Measurements from ENCODE around the gene SLC24A3.

SLC24A3 gene

DNA sequence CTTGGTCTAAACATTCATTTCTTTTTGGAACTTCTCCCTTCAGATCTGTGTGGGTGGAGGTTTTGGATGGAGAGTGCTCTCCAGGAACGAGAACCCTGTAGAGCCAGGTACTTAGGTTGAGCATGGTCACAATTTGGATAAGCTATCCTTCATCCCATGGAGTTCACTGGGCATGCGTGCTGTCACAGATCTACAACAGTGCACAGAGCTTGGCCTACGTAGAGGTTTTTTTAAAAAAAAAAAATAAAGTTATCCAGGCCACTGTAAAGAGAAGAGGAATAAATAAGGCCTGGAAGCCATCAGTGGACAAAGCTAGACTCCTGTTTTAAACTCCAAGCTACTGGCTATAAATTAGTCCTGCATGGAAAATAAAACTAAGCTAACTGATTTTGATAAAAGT is 165.6 kb downstream of the SLC24A3 start:
- Histone ChIP-seq H2AFZ (ENCODE audit: low read length) (no peak overlapping the region; the same call in 1 of the 2 replicates), H3K79me2 (ENCODE audit: insufficient read depth, low read length) (no peaks in the 10 kb centered on the region), H3K4me3 (ENCODE audit: low read length, poor library complexity, severe bottlenecking) (no peak overlapping the region), H3K9me2 (replicated peaks; ENCODE audit: low read depth, low read length) (no peaks in the 10 kb centered on the region), H3K36me3 (ENCODE audit: insufficient read depth, low read length) (no peaks in the 10 kb centered on the region), H3K9me3 (ENCODE audit: insufficient read depth, low read depth, low read length) (no peaks in the 10 kb centered on the region), H3K4me2 (ENCODE audit: low read depth, low read length, poor library complexity, severe bottlenecking) (no peak overlapping the region), H3K27me3 (ENCODE audit: insufficient read depth, low read length, poor library complexity, severe bottlenecking) (no peaks in the 10 kb centered on the region), H3F3A (ENCODE audit: low read depth) (no peaks in the 10 kb centered on the region), H4K20me1 (ENCODE audit: insufficient read depth, low read length, poor library complexity, severe bottlenecking) (no peaks in the 10 kb centered on the region), H3K9ac (ENCODE audit: low read depth, low read length, poor library complexity, severe bottlenecking) (no peak overlapping the region), H3K4me1 (ENCODE audit: insufficient read depth, low read length, poor library complexity, severe bottlenecking) (no peaks in the 10 kb centered on the region)
- TF ChIP-seq, protein P1, sequence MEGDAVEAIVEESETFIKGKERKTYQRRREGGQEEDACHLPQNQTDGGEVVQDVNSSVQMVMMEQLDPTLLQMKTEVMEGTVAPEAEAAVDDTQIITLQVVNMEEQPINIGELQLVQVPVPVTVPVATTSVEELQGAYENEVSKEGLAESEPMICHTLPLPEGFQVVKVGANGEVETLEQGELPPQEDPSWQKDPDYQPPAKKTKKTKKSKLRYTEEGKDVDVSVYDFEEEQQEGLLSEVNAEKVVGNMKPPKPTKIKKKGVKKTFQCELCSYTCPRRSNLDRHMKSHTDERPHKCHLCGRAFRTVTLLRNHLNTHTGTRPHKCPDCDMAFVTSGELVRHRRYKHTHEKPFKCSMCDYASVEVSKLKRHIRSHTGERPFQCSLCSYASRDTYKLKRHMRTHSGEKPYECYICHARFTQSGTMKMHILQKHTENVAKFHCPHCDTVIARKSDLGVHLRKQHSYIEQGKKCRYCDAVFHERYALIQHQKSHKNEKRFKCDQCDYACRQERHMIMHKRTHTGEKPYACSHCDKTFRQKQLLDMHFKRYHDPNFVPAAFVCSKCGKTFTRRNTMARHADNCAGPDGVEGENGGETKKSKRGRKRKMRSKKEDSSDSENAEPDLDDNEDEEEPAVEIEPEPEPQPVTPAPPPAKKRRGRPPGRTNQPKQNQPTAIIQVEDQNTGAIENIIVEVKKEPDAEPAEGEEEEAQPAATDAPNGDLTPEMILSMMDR (conservative IDR thresholded peaks at IDR 0.05; ENCODE audit: low read length), result no peak
- TF ChIP-seq EZH2phosphoT487 (IDR thresholded peaks at IDR 0.05; ENCODE audit: borderline replicate concordance), result no peak

DNA sequence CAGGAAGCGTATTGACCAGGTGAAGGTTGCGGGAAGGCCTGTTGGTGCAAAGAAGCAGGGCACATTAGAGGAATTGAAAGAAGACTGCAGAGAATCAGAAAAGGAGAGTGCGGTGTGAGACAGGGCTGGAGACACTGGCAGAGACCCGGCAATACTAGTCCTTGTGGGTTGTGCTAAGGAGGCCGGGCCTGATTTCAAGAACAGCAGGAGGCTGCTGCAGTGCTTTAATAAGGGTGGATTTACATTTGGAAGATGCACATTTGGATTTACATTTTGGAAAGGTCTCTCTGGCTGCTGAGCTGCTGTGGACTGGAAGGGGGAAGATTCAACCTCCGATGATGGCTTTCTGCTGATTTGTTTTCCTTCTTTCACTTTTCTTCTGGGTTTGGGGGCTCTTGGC is 167.8 kb downstream of the SLC24A3 start:
- H3K4me3 ChIP-seq (ENCODE audit: low read length, poor library complexity, severe bottlenecking), result no peak overlapping the region
- H3K4me2 ChIP-seq (ENCODE audit: low read depth, low read length, poor library complexity, severe bottlenecking), result no peak overlapping the region
- no peaks in the 10 kb centered on the region for H3K9me3 ChIP-seq (ENCODE audit: insufficient read depth, low read depth, low read length)
- H3K27me3 ChIP-seq (ENCODE audit: insufficient read depth, low read length, poor library complexity, severe bottlenecking), result no peaks in the 10 kb centered on the region
- no peak for TF ChIP-seq EZH2phosphoT487 (IDR thresholded peaks at IDR 0.05; ENCODE audit: borderline replicate concordance)
- TF ChIP-seq, protein P1 (conservative IDR thresholded peaks at IDR 0.05; ENCODE audit: low read length), result no peak
- no peaks in the 10 kb centered on the region for H3K79me2 ChIP-seq (ENCODE audit: insufficient read depth, low read length)
- H3K36me3 ChIP-seq (ENCODE audit: insufficient read depth, low read length), result no peaks in the 10 kb centered on the region
- H3K9me2 ChIP-seq (replicated peaks; ENCODE audit: low read depth, low read length), result no peaks in the 10 kb centered on the region
- H3F3A ChIP-seq (ENCODE audit: low read depth), result no peaks in the 10 kb centered on the region
- no peak overlapping the region for H3K9ac ChIP-seq (ENCODE audit: low read depth, low read length, poor library complexity, severe bottlenecking)
- H3K4me1 ChIP-seq (ENCODE audit: insufficient read depth, low read length, poor library complexity, severe bottlenecking), result no peaks in the 10 kb centered on the region
- no peaks in the 10 kb centered on the region for H4K20me1 ChIP-seq (ENCODE audit: insufficient read depth, low read length, poor library complexity, severe bottlenecking)
- H2AFZ ChIP-seq (ENCODE audit: low read length), result no peak overlapping the region

DNA sequence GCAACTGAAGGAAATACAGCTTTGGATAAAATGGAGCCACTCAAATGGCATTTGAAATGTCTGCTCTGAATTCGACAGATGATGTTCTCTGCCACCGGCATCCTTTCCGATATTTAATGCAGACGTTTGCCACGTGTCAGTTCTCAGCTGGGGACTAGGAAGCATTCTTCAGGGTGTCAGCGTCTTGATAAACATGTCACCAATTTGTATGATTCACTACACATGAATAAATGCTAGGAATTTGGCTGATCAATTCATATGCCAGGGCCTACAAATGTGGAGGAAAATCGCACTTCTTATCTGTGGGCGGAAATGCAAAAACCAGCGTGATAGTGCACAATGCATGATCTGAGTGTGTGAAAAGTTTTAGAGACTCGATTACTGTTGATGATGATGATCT is 169.5 kb downstream of the SLC24A3 start:
- H3K79me2 ChIP-seq (ENCODE audit: insufficient read depth, low read length), result no peaks in the 10 kb centered on the region
- no peaks in the 10 kb centered on the region for H3K4me1 ChIP-seq (ENCODE audit: insufficient read depth, low read length, poor library complexity, severe bottlenecking)
- no peaks in the 10 kb centered on the region for H3F3A ChIP-seq (ENCODE audit: low read depth)
- H2AFZ ChIP-seq (ENCODE audit: low read length), result no peak overlapping the region
- H3K9ac ChIP-seq (ENCODE audit: low read depth, low read length, poor library complexity, severe bottlenecking), result no peak overlapping the region
- no peaks in the 10 kb centered on the region for H3K27me3 ChIP-seq (ENCODE audit: insufficient read depth, low read length, poor library complexity, severe bottlenecking)
- TF ChIP-seq, protein P1 (conservative IDR thresholded peaks at IDR 0.05; ENCODE audit: low read length), result no peak
- no peak for TF ChIP-seq EZH2phosphoT487 (IDR thresholded peaks at IDR 0.05; ENCODE audit: borderline replicate concordance)
- H3K4me3 ChIP-seq (ENCODE audit: low read length, poor library complexity, severe bottlenecking), result no peak overlapping the region
- H3K4me2 ChIP-seq (ENCODE audit: low read depth, low read length, poor library complexity, severe bottlenecking), result no peak overlapping the region
- no peaks in the 10 kb centered on the region for H3K9me2 ChIP-seq (replicated peaks; ENCODE audit: low read depth, low read length)
- no peaks in the 10 kb centered on the region for H3K9me3 ChIP-seq (ENCODE audit: insufficient read depth, low read depth, low read length)
- no peaks in the 10 kb centered on the region for H4K20me1 ChIP-seq (ENCODE audit: insufficient read depth, low read length, poor library complexity, severe bottlenecking)
- H3K36me3 ChIP-seq (ENCODE audit: insufficient read depth, low read length), result no peaks in the 10 kb centered on the region
